Non-pigmented ciliary epithelial cell (primary cell): ENCODE results near the gene ARID3C.

Source experiments
- DNase-seq: peaks from one replicate; pipeline ENCODE4 v3.0.0-alpha.2; 2010; ENCODE audit warnings: low read depth

Gene ARID3C

DNA sequence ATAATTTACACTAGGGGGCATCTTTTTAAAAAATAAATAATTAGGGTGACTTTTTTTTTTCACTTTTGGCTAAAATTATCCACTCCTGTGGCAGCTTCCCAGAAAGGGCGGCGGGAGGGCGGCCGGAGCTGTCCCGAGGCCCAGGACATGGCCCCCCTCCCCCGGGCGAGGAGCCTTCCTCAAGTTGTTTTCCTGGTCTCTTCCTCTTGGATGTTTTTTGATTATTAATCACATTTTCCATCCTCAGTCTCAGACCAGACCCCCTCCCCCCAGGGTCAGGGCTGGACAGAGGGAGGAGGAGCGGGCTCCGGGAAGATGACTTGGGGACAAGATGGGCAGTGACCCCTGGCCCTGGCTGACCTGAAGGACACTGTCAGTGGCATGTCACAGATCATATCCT lies 34.7 kb downstream of the ARID3C start:
- no peak for DNase-seq

DNA sequence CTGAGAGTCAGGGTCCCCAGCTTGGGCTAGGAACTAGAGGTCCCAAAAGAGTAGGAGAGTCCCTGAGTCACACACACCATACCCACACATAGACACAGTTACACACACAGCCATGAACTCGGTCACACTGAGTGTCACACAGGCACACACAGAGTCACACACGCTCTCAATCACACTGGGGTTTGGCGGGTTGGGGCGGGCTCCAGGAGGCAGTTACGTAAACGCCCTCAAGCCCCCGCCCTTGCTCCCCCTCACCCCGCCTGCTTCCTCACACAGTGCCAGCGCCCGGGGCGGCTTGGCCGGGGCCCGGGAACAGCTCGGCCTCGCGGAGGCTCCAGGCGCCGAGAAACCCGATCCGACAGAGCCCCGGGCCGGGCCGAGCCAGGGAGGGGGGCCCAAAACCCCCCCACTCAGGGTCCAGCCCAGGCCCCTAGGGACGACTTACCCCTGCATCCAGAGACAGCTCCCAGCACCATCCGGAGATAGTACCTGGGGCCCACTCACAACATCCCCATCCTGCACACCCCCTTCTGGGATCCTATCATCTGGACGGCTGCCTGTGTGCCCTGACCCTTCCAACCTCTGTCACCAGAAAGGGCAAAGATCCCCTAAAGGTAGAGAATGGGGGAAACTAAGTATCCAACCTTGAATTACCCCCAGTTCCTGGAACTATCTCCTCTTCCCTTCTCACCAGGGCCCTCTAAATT lies 35.8 kb downstream of the ARID3C start:
- DNase-seq, result no peak

DNA sequence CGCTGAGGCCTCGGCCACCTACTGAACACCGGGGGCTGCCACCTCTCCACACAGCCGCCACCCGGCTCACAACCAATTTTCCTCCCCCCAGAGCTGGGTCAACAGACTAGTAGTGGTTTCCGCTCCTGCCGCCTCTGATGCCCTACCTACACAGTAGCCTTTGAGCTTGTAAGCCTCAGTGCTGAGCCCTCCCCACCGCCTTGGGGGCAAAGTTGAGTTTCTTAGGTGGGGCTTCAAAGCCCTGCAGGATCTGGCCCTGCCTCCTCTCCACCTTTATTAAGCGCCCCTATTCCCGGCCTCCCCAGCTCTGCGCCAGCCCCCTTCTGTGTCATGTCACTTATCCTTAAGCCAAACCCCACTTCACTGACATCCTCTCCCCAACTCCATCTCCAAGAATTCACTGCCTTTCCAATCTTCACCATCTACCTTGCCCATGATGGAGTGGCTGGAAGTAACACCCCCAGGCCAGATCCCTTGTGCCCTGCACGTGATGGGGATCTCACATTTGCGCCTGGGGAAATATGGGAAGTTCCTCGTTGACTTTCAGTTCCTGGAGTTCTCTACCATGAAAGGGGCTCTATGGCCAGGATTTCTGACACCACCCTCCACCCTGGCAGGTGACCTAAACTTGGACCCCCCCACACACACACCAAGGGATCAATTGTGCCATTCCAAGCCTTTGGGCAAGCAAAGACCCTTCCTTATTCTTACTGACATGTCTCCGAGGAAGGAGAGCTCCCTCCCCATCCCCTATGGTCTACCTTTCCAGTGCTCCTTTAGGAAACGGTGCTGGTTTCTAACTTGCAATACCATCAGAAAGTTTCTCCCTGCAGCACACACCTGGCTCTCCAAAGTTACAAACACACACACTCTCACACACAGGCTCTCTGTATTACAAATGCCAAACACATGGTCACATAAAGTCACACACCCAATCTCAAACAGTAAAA lies 36.7 kb downstream of the ARID3C start:
- no peak for DNase-seq

DNA sequence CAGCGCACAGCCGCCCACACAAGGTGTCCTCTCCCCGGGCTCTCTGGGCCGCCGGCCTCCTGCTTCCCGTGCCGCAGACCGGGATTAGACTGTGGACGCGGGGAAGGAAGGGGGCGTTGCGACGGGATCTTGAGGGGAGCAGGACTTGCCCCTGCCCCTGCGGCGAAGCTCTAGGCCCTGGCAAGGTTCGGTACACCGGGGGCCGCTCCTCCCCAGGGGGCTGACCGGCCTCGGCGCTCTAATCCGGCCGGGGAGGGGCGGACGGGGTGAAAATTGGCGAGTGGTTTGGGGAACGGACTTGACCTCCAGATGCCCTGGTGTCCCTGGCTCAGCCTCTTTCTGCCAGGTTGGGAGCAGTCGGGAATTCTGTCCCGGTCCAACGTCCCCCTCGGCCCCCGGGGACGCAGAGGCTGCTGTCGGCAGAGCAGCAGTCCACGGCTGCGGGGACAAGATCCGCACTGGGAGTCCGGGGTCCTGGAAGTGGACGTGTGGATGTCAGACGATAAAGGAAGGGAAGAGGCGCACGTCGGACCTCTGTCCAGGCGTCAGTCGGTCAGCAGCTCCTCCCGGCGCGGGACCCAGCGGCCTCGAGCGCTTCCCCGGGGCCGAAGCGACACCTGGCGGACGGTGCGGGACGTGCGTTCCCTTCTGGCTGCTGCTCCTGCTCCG lies 37.5 kb downstream of the ARID3C start:
- peak; percentile 9 for DNase-seq

DNA sequence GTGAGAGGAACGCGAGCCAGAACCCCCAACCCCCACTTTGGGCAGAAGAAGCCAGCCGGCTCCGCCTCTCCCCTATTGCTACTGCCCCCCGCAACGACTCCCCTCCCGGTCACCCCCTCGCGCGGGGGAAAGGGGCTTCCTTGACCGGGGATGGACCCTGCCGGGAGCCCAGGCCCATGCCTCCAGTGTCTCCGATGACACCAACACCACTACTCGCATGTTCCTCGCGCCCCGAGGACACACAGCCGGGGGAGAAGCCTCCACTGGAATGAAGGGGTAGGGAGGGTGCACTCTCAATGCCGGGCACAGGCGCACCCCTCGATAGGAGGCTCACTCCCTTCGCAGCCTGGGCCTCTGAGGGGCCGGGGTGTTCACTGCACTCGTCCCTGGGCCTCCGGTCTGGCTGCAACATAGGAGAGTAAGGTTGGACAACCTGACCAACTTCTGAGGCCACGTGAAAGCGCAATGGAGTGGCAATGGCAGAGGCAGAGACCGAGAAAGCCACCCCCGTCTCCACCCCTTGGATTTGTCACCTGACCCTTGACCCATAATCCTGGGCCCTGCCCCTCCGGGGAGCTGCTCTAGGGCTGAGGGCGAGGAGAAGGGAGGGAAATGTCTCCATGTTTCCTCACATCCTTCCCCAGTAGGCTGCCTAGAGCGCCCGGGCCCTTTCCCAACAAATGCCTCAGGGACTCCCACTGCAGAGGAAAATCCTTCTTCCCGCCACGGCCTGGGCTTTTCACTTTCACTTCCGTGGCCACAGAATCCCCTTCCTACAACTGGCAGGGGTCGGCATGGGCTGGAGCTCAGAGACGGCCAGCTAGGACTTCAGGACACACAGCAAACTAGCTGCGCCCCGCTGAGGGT lies 38.3 kb downstream of the ARID3C start:
- DNase-seq, result no peak

DNA sequence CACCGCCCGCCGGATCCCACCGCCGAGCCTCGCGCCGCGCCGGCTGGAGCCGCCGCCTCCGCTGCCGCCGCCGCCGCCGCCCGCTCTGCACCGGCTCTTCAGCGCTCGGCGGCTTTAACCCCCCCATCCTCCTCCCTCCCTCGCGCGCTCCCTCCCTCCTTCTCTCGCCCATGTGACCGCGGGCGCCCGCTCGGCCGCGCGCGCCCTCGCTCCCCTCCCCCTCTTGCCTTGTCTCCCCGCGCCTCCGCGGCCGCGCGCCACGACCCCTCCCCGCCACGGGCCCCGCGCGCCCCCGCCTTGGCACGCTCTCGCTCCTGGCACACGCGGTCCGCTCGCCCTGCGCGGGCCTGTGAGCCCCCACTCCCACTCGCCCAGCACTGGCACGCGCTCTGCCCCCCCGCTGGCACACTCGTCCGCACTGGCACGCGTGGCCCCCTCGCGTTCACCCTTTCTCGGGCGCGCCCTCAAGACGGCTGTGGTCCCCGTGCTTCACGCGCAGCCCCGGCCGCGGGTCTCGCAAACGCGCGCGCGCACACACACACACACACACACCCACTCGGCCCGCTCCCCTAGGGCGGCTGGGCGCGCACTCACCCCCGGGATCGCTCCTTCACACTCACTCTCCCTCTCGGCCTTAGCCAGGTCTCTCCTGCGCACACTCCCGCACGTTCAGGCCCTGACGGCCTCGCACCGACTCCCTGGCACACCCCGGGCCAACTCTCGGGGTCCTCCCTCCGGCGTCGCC lies 39.1 kb downstream of the ARID3C start, which contains the start of gene CNTFR:
TSS of gene CNTFR (minus strand) at position 89 of the 745 bp plus-strand sequence. CDS start 20,743 bp downstream, outside the sequence.
- no peak for DNase-seq

DNA sequence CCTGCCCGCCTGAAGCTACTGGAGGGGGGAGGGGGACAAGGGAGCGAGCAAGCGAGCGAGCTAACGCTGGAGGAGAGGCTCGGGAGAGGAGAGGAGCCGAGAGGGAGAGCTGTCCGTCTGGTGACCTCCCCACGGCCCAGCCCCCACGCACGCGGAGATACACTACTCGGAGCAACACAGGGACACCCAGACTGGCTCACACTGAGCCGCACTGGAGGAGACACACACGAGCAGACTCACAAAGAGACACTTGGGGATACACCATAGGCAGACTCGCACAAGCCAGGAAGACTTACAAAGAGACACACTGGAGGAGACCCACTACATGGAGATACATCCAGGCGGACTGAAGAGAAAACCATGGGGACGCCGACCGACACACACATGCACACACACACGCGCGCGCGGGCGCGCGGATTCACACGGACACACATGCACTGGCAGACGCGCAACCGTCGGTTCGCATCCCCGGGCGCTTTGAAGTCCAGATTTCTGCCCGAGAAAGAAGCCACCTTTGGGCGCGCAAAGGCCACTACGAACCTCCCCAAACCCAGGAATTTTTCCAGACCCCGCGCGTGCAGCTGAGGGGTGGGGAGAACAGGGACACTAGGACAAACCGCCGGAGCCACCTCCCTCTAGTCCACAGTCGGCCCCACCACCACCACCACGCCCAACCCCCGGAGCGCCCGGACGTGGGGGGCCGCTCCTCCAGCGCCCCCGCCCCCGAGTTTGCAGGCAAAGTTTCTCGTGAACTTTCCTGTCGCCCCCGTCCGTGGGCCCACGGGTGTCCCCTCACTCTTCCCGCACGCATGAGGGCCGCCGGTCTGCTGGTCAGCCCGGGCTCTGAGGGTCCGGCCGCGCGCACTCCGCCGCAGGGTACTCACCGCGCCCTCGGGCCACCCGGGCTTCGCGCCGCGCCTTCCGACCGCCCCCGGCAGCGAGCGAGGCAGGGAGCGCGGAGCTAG lies 39.9 kb downstream of the ARID3C start:
- DNase-seq, result no peak

DNA sequence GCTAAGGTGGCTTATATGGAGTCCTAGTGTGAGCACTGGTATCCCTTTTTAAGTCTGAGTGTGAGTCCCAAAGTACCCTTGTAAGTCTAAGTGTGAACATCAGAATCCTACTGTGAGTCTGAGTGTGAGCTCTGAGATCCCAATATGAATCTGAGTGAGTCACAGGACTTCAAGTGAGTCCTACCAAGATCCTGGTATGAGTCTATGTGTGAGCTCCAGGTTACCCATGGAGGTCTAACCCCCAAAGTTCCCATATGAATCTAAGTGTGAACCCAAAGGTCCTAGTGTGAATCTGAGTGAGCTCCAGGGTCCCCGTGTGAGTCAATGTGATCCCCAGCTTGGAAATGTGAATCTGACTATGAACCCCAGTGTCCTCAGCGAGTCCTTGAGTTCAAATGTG lies 41.6 kb downstream of the ARID3C start:
- DNase-seq, result no peak

DNA sequence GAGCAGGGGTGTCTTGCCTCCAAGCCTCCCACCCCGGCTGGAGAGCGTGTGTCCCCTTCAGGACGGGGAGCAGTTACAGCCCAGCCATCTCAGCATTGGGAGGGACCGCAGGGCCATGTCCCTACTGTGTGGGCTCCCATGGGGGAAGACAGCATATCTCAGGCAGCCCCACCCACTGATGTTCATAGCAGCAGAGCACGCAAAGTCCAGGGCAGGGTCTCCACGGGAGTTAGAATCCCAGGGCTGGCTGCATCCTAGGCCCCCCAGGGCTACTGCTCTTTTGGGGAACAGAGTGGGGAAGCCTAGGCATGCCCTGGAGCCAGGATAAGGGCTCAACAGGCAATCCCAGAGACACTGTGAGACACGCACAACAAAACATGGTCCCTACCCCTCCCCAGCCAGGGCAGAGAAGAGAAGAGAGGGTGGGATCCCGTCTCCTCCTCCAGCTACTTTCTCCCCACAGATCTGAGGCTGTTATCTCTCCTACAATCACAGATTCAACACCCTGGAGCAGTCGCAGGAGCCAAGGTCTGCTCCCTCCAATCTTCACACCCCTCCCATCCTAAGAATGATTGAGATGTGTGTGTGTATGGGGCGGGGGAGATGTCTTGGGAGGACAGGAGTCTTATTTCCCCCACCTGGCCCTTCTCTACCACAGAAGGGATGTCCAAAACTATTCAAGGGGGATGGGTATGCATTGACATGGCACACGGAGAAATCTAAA lies 42.8 kb downstream of the ARID3C start:
- DNase-seq, result no peak

DNA sequence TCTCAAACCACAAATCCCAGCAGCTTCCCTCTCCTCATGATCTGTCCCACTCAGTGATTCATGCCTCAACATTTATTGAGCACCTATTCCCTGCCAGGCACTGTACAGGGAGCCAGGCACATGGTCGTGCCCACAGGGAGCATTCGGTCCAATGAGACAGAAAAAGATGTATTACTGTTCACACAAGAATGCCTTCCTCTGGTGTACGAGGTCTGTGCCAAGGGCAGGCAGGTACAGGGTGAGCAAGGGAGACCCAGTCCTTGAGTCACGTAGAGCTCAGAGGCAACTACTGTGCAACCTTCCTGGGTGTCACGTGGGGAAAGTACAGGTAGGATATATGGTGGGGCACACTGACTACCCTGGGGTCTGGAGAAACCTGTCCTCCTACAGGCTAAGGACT lies 43.9 kb downstream of the ARID3C start:
- no peak for DNase-seq

DNA sequence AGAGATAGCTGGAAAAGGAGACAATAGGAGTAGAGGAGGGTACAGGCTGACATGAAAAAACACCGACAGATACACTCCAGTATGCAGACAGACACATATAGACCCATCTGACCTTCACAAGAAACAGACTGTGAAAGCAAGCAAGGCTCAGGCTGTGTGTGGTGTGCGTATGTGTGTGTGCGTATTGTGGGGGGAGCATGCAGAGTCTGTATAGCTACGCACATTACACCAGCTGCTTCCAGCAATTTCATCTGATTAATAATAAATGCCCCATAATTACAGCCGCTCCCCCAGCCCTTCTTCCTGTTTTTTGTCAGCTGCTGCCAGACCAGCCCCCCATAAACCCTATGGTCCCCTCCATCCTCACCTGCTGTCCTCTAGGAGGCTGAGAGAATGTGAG lies 46.1 kb downstream of the ARID3C start:
- DNase-seq, result no peak

DNA sequence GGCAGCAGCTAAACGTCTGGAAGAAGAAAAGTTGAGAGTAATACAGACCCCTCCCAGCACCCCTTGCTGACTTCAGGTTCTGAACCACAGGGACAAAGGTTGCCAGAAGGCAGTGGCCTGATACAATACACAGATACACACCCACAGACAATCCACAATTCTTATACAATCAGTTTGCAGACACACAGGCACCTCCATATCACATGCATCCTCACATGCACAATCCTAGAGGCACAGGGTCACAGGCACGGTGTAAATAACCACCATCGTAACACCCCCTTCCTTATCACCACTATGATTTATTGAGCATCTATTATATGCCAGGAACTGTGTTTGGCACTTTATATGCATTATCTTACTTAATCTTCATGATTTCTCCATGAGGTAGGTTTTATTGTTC lies 47.5 kb downstream of the ARID3C start:
- no peak for DNase-seq

DNA sequence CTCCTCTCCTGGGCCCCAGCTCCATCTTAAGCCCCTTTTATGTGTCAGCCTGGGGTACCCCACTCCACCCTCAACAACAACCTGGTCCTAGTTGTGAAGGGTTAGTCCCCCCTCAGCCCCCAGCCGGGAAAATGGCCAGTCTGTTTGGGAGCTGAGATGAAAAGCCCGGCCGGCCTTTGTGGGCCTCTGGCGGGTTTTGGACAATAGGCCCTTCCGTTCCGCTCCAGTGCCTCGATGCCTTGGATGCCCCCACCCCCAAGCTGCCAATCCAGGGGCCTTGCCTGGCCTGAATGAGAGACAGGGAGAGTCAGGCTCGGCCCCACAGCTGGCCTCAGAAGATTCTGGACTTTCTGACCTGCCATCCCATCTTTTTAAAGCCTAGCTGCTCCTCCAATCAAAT lies 48.5 kb downstream of the ARID3C start:
- DNase-seq, result no peak

DNA sequence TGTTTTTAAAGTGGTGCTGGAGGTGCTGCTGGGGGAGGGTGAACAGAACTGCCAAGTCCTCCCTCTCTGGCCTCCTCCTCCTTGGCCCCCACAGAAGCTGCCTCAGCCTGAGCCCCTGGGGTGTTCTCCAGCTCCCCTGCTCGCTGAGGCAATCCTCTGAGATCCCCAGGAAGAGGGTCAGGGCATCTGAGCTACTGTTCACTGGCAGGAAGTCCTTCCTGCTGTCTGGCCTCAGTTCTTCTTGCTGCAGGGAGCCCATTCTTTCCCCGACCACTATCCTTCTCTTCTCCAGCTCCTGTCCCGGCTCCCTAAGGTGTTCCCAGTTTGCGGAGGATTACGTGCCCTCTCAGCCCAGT lies 49.1 kb downstream of the ARID3C start:
- DNase-seq, result no peak

DNA sequence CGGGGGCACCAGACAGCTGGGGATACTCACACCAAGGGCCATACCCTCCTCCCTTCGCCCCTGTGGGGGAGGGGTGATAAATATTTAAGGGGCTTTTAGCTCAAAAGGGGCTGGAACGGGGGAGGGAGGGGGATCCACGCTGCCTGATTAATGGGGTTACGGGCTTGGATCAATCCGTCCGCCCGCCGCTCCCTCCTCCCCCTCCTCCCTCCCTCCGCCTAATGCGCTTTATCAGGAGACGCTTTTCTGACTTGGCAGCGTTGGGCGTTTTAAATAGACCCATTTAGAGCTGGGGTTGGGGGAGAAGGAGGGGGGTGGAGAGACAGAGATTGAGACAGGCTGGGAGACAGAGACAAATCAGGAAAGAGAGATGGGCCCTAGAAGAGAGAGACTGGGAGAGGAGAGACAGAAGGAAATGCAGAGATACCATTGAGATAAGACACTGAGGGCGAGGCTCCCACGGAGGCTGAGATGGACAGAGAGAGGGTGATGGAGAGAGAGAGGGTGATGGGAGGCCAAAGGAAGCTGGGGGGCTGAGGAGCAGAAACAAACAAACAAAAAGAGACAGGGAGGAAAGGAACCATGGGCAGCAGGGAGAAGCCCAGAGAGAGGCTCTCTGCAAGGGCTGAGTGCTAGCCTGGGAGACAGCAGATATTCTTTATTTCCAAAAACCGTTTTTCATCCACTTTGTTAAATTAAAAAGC lies 49.6 kb downstream of the ARID3C start:
- DNase-seq, result no peak

DNA sequence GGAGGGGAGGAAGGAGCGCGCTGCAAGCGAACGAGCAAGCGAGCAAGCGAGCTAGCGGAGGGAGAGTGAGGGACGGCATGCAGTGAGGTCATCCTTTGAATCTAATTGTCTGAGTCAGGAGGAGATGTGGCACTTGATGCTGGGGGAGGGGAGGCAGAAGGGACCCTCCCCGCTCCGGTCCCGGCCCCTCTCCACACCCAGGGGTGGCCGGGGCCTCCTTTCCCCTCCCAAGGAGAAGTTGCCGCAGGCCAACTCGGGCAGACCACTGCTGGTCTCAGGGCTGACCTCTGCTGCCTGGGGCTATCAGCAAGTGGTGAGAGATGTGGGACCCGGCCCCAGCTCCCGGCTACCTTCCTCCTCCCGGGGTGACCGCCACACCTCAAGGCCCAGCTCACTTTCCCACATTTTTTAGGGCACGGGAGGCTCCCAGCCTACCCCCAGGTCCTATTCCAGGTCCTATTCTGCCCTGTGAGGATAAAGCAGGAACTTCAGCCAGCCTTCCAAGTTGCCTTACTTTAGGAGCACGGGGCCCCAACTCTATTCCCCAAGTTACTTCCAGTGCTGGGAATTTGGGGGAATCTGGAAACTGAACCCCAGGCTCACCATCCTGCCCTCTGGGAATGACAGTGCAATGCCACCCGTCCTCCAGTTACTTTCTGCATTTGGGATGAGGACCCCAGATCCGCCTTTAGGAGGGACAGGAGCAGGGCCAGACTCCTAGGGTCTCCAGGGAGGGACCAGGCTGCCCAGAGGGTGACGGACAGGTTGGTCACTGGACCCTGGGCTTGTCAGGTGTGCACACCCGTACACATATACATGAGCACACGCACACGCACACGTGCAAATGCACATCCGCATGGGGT lies 50.4 kb downstream of the ARID3C start:
- DNase-seq, result no peak

DNA sequence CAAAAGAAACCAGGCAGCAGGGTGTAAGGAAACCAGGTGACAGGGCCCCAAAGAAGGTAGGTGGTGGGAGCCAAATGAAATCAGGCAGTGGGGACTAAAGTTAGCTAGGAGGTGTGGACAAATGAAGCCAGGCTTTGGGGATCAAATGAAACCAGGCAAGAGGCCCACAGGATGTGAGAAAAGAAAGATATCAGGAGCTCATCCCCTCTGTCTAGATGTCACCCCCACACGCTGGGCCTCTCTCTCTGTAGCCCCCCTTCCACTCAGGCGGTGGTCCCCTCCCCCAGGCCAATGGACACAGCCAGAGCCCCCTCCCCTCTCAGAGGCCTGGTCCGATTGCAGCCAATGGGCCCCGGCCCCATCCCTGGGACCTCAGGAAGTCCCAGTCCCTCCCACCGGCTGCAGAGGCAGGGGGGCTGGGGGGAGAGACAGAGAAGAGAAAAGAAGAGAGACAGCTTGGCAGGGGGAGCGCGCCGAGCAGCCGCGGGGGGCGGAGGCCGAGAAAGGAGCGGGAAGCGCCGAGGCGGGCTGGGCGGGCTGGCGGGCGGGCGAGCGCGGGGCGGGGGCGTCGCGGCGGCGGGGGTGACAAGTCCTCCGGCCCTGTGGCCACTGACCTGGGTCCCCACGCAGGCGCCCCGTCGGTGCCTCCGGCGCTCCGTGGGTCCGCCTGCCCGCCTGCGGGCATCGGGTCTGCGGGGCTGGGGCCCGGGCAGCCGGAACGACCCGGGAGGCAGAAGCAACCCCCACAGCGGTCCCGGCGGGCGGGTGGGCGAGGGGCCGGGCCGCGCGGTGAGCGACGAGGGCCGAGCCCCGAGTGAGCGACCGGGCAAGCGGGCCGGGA lies 51.2 kb downstream of the ARID3C start:
- no peak for DNase-seq
